Natural killer cell (primary cell): ENCODE measurements around the gene SH2D5. TPM values are rescaled to one million over a fixed set of nuclear protein-coding genes. Genes with fewer than 3 reads are reported as not detected.

Experiments
- ATAC-seq, 3 donors: fragments of 150-1000 bp in 2 of 3; fragments of 200-7000 bp in 1 of 3; cut with Tn5 transposase; 1 replicate in 1 of 3; 2 replicates in 2 of 3; pipeline ENCODE4 v1.10.0; 2021; ENCODE audit warnings: mild to moderate bottlenecking in 2 of 3, moderate library complexity in 2 of 3
- DNase-seq, 2 donors: peaks; one replicate each; pipeline versions ENCODE4 v3.0.0 to v3.0.0-alpha.2; 2013 to 2021; ENCODE audit warnings: mixed read lengths in 1 of 2
- H3K27ac ChIP-seq: one replicate; pipeline ENCODE4 v1.5.1; 2013; ENCODE audit warnings: mild to moderate bottlenecking, low read length
- H3K27me3 ChIP-seq: one replicate; pipeline ENCODE4 v1.6.1; 2013; ENCODE audit warnings: low read length; ENCODE audit not compliant: control insufficient read depth, insufficient read depth
- H3K36me3 ChIP-seq: one replicate; pipeline ENCODE4 v1.6.1; 2013; ENCODE audit warnings: low read length; ENCODE audit not compliant: control insufficient read depth, insufficient read depth
- H3K4me1 ChIP-seq: one replicate; pipeline ENCODE4 v1.6.1; 2013; ENCODE audit warnings: low read length; ENCODE audit not compliant: control insufficient read depth, insufficient read depth
- H3K4me3 ChIP-seq: one replicate; pipeline ENCODE4 v1.5.1; 2013; ENCODE audit warnings: low read length
- H3K9me3 ChIP-seq: one replicate; pipeline ENCODE4 v1.6.1; 2013; ENCODE audit warnings: low read length; ENCODE audit not compliant: control insufficient read depth, insufficient read depth
- H3K27ac Mint-ChIP-seq, 2 donors: one replicate each; pipeline ENCODE4 v1.8.0; 2022; ENCODE audit warnings: mild to moderate bottlenecking in 2 of 2, mixed read lengths in 2 of 2, moderate library complexity in 1 of 2
- H3K27me3 Mint-ChIP-seq, 2 donors: one replicate each; pipeline ENCODE4 v1.8.0; 2022; ENCODE audit warnings: low read depth in 2 of 2, mixed read lengths in 2 of 2
- H3K36me3 Mint-ChIP-seq: one replicate; pipeline ENCODE4 v1.8.0; 2022; ENCODE audit warnings: mixed read lengths
- H3K4me1 Mint-ChIP-seq, 2 donors: one replicate each; pipeline ENCODE4 v1.8.0; 2022; ENCODE audit warnings: mixed read lengths in 2 of 2
- H3K4me3 Mint-ChIP-seq: one replicate; pipeline ENCODE4 v1.8.0; 2022; ENCODE audit warnings: mild to moderate bottlenecking, moderate library complexity, mixed read lengths
- H3K9me3 Mint-ChIP-seq, 2 donors: one replicate each; pipeline ENCODE4 v1.8.0; 2022; ENCODE audit warnings: mixed read lengths in 2 of 2
- CTCF ChIP-seq: fragments of 200-600 bp; IDR thresholded peaks from one replicate; pipeline ENCODE4 v1.8.0; 2022; ENCODE audit warnings: antibody characterized with exemption
- WGBS: methylation state at CpG from one replicate; pipeline ENCODE4 v1.1.7; 2013; ENCODE audit warnings: missing lambda C conversion rate; ENCODE audit not compliant: insufficient coverage; 5-methylcytosine and 5-hydroxymethylcytosine counted together
- intact Hi-C: fragments of 100-400 bp; cut with micrococcal nuclease; formaldehyde crosslinking; loops from one replicate; pipeline ENCODE4 v1.14.2; 2022
- total RNA-seq, 4 donors: library from RNA; stranded (reverse); fragments of 120-200 nt in 1 of 4; gene quantifications; one replicate each; pipeline versions ENCODE4 v1.2.3 to v1.2.4, GENCODE V29; 2013 to 2022

SH2D5 gene
- total RNA-seq, 3 donors from 2014 or later (not counting 1 experiment from before 2014, with no cell fraction given), result not detected

- Mint-ChIP-seq H3K9me3 (no peaks in the 10 kb centered on the region), H3K4me1 (no peaks in the 10 kb centered on the region), H3K27ac (no peak overlapping the region), H3K27me3 (peaks cover 0 to 3% of the 10 kb centered on the region in 2 donors), H3K36me3 (no peaks in the 10 kb centered on the region), H3K4me3 (no peak overlapping the region)
- H3K27ac ChIP-seq, result no peak overlapping the region
- H3K4me3 ChIP-seq, result no peak overlapping the region
- no peaks in the 10 kb centered on the region for H3K36me3 ChIP-seq
- H3K4me1 ChIP-seq, result no peaks in the 10 kb centered on the region
- DNase-seq (no peak), ATAC-seq (no peak)
- no peak for TF ChIP-seq CTCF
- 26% methylated on average over 4 of the region's 5 CpGs for WGBS
- H3K9me3 ChIP-seq, result no peaks in the 10 kb centered on the region
- H3K27me3 ChIP-seq, result no peaks in the 10 kb centered on the region
- intact Hi-C loops, result no loop called here
These were observed 25.7 kb downstream of the SH2D5 start for GRCh38 chr1:20706841-20707240.

- peaks cover 0 to 3% of the 10 kb centered on the region in 2 donors for H3K27me3 Mint-ChIP-seq
- no peak for ATAC-seq
These were observed 27.2 kb downstream of the SH2D5 start for GRCh38 chr1:20705203-20705755.

GRCh38 chr1:20704390-20705202 lies 27.9 kb downstream of the SH2D5 start:
- H3K36me3 ChIP-seq, result no peaks in the 10 kb centered on the region
- no peaks in the 10 kb centered on the region for H3K9me3 Mint-ChIP-seq
- H3K4me3 Mint-ChIP-seq, result no peak overlapping the region
- no peak for TF ChIP-seq CTCF
- no peak overlapping the region for H3K27ac Mint-ChIP-seq
- H3K4me1 ChIP-seq, result no peaks in the 10 kb centered on the region
- H3K27me3 Mint-ChIP-seq, result peaks cover 0 to 3% of the 10 kb centered on the region in 2 donors
- no peak overlapping the region for H3K27ac ChIP-seq
- WGBS, result 95% methylated on average over 41 of the region's 41 CpGs
- H3K9me3 ChIP-seq, result no peaks in the 10 kb centered on the region
- no peaks in the 10 kb centered on the region for H3K27me3 ChIP-seq
- H3K36me3 Mint-ChIP-seq, result no peaks in the 10 kb centered on the region
- DNase-seq, result no peak
- H3K4me1 Mint-ChIP-seq, result no peaks in the 10 kb centered on the region
- H3K4me3 ChIP-seq, result no peak overlapping the region
- no peak for ATAC-seq
- intact Hi-C loops, result no loop called here

More at GRCh38 chr1:20705203-20705755, 27.2 kb downstream of the SH2D5 start:
- no peak overlapping the region for H3K27ac Mint-ChIP-seq
- no peak for TF ChIP-seq CTCF
- H3K27me3 ChIP-seq, result no peaks in the 10 kb centered on the region
- no peaks in the 10 kb centered on the region for H3K4me1 Mint-ChIP-seq
- no peaks in the 10 kb centered on the region for H3K9me3 Mint-ChIP-seq
- H3K27ac ChIP-seq, result no peak overlapping the region
- H3K4me3 Mint-ChIP-seq, result no peak overlapping the region
- 90% methylated on average over 15 of the region's 15 CpGs for WGBS
- H3K9me3 ChIP-seq, result no peaks in the 10 kb centered on the region
- no peak for DNase-seq
- no peaks in the 10 kb centered on the region for H3K36me3 Mint-ChIP-seq
- H3K36me3 ChIP-seq, result no peaks in the 10 kb centered on the region
- no peak overlapping the region for H3K4me3 ChIP-seq
- H3K4me1 ChIP-seq, result no peaks in the 10 kb centered on the region
- intact Hi-C loops, result no loop called here
